ENCODE measurements around the gene OTOG.

- TF ChIP-seq, protein P1, sequence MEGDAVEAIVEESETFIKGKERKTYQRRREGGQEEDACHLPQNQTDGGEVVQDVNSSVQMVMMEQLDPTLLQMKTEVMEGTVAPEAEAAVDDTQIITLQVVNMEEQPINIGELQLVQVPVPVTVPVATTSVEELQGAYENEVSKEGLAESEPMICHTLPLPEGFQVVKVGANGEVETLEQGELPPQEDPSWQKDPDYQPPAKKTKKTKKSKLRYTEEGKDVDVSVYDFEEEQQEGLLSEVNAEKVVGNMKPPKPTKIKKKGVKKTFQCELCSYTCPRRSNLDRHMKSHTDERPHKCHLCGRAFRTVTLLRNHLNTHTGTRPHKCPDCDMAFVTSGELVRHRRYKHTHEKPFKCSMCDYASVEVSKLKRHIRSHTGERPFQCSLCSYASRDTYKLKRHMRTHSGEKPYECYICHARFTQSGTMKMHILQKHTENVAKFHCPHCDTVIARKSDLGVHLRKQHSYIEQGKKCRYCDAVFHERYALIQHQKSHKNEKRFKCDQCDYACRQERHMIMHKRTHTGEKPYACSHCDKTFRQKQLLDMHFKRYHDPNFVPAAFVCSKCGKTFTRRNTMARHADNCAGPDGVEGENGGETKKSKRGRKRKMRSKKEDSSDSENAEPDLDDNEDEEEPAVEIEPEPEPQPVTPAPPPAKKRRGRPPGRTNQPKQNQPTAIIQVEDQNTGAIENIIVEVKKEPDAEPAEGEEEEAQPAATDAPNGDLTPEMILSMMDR (IDR thresholded peaks at IDR 0.05; ENCODE audit: extremely low read depth in 1 of 2, insufficient read depth in 1 of 2, low read depth in 1 of 2, low read length in 2 of 2): no peak
- TF ChIP-seq EZH2 (IDR thresholded peaks at IDR 0.05; ENCODE audit: borderline replicate concordance, low read depth, low read length, severe bottlenecking) (no peak), POLR2AphosphoS5 (IDR thresholded peaks at IDR 0.05; ENCODE audit: insufficient read depth, low read depth, low read length) (no peak), POLR2A (IDR thresholded peaks at IDR 0.05; ENCODE audit: low read depth, low read length) (no peak), MYC (IDR thresholded peaks at IDR 0.05; ENCODE audit: low read depth, low read length) (no peak), JUN (IDR thresholded peaks at IDR 0.05; ENCODE audit: borderline replicate concordance, insufficient read depth, insufficient read length, low read depth) (no peak)
- TF ChIP-seq, protein P2, sequence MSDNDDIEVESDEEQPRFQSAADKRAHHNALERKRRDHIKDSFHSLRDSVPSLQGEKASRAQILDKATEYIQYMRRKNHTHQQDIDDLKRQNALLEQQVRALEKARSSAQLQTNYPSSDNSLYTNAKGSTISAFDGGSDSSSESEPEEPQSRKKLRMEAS (IDR thresholded peaks at IDR 0.05; ENCODE audit: insufficient read depth, insufficient read length): no peak
Observed at GRCh38 chr11:17604915-17605233, 57.8 kb downstream of the OTOG start.

Measured in endothelial cell of umbilical vein (primary cell).